Fibroblast of skin of right biceps (primary cell): ENCODE results near the gene TTC7B.
"Not testable (repeated sequence)": the region's sequence is repeated elsewhere in the genome, so short reads cannot be mapped to it uniquely, and the experiment has no call there.

Source experiments
- DNase-seq: peaks from one replicate; pipeline ENCODE4 v3.0.0-alpha.2; 2013

Gene TTC7B

DNA sequence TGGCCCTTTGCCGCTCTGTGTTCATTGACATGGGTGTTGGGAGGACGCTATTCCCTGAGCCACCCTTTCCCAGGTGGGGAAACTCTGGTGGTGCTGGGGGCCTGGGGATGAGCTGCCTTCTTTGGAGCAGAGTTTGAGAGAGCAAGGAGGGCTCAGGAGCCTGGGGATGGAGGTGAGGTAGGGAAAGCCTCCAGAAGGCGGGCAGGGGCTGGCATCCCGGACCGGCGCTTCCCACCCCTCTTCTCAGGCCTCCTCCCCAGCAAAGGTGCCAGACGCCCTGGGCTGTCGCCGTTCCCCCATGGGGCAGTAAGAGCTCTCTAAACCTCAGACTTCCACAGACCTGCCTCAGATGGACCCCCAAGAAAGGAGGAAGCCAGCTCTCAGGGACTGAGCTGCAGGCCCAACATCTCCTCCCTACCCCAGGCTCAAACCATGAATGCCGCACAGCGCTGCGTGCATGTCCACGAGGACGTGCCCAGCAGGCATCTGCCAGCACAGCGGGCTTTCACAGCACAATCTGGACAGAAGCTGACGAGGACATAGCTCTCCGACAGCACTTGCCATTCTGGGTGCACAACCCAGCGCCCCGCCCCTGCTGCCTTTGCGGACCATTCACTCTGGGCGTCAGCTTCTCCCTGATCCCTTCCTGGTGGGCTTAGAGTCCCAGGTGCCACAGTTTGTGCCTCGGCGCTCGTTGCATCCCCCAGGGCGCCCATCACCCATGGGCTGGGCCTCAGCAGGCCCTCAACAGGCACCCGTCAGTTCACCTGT is 14.9 kb upstream of the TTC7B start:
- DNase-seq = no peak

DNA sequence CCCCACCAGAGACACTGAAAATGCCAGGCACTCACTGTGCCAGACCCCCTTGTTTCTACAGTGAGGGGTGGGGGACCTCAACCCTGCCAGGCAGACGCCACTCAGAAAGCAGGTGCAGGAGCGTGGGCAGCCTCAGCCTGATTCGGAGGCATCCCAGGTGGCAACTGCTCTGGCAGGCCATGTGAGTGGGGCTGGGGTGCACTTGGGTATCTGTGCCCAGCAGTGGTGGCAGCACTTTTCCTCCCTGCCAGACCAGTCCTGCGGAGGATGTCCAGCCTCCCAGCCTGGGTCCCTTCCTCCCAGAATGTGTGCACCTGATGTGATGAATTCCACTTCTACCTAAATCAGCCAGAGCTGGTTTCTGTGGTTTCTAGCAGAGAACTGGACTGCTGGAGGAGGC is 13.4 kb upstream of the TTC7B start:
- DNase-seq = no peak

DNA sequence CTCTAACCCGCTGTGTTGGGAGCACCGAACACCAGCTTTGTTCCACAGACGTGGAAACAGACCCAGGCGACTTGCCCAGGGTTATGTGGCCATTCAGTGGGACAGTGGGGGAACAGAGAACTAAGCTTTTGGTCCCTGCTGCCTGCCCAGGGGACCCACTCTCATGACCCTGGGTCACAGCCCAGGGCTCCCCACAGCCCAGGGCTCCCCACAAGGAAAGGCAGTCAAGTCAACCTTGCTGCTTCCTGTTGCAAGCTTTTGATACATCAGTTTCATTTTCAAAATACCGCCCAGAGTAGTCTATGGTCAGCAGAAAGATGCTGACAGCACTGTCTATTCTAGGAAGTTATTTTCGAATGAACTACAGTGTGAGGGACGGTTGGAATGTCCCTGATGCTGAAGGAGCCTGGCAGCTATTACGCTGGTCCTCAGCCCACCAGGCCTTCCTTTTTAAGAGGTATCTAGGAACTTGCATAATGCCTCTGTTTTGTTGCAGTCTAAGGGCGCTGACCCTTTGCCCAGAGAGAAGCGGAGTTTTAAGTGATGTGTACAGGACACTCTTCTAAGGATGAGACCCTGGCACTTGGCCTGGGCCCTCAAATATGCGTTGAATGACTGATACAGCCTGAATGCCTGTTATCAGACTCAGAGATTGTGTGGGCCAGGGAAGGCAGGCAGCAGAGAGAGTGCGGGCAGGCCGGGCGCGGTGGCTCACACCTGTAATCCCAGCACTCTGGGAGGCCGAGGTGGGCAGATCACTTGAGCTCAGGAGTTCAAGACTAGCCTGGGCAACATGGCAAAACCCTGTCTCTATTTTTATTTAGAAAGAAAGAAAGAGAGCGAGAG is 12.6 kb upstream of the TTC7B start:
- no peak for DNase-seq

DNA sequence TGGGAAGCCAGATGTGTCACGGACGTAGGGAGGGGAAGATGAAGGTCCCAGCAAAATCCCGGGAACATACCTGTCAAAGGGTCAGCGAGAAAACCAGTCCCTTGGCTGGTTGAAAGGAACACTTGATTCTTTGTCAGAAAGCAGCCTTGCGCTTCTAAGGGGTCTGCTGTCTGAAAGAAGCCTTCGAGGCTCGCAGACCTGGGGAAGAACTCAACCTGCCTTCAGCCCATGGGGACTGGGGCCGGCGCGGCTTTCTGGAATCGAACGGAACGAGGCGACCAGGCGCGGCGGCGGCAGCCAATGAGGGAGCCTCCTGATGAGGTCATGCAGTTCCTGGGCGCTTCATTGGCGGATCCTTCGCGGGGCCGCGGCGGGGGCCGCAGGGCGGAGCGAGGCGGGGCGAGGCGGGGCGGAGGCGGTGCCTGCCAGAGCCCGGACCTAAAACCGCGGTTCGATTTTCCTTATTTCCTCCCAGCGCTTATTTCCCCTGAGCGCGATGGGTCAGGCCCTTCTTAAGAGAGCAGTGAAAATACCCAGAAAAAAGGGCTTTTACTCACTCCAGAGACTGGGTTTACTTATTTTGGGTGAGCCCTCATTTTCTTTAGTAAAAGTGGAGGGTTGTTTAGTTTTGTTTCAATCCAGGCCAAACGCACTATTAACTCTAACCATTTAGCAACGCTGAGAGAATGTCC is 11.8 kb upstream of the TTC7B start:
- DNase-seq = peak; percentile 88

DNA sequence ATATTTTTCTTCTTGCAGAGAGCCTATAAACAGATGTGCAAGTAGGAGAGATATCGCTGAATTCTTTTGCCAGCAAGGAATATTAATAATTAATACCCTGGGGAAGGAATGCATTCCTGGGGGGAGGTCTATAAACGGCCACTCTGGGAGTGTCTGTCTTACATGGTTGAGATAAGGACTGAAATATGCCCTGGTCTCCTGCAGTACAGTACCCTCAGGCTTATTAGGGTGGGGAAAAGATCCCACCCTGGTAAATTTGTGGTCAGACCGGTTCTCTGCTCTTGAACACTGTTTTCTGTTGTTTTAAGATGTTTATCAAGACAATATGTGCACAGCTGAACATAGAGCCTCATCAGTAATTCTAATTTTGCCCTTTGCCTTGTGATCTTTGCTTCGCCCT is 7.3 kb upstream of the TTC7B start:
- not testable (repeated sequence) for DNase-seq

DNA sequence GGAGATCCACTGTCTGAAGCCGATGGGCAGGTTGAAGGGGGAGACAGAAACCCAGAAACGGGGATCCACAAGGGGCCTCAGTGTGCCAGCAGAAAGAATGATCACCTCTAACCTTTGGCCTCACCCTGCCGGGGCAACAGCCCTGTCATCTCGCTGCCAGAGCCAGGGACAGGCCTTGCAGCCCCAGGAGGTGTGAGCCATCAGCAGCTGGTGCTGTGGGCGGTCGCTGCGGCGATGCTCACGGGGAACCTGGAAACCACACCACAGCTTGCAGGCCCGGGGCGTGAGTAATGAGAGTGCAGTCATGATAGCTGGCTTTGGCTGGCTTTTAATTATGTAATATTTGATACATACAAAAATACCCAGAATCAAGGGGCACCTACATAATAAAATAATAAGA is 4.7 kb upstream of the TTC7B start:
- peak; percentile 39 for DNase-seq

DNA sequence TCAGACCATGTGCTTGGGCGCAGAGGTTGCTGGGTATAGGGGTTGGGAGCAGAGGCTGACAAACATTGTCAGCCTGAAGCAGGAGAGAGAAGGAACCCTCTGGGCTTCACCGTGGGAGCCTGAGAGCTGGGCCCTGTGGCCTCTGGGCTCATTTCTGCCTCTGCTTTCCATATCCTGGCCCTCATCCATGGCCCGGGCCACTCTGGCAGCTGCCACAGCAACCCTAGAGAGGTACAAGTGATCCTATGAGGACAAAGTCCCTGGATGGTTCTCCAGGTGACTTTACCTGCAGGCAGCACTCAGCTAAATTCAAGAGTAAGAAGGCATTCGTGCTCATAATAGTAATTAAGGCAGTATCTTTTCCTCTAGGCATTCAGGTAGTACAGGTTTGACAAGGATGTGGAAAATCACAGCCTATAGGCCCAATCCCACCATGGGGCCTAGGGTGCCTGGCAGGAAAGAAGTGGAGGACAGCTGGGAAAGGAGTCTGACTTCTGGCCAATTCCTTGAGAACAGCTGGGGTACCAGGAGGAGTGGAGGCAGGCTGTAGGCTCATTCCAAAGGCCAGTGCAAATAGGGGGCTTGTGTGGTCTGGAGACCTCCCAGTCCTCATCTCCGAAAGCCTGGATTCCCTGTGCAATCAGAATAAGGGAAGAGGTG is 3.6 kb upstream of the TTC7B start:
- DNase-seq = no peak

DNA sequence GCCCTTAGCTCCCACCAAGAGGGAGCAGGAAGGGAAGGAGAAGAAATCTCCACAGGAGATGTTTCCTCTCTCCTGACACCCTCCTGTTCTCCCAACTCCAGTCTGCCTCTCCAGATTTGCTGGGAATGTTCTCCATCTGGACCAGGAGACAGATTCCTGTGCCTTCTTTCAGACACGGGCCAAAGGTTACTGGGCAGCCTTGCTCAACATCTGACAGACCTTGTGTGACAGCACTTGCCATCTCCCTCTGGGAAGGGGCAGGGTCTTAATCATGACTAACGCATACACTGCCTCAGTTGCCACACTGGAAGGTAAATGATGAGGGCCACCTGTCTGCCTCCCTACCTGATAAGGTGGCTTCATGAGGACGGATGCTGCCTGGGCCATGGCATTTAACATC is 2.5 kb upstream of the TTC7B start:
- no peak for DNase-seq

DNA sequence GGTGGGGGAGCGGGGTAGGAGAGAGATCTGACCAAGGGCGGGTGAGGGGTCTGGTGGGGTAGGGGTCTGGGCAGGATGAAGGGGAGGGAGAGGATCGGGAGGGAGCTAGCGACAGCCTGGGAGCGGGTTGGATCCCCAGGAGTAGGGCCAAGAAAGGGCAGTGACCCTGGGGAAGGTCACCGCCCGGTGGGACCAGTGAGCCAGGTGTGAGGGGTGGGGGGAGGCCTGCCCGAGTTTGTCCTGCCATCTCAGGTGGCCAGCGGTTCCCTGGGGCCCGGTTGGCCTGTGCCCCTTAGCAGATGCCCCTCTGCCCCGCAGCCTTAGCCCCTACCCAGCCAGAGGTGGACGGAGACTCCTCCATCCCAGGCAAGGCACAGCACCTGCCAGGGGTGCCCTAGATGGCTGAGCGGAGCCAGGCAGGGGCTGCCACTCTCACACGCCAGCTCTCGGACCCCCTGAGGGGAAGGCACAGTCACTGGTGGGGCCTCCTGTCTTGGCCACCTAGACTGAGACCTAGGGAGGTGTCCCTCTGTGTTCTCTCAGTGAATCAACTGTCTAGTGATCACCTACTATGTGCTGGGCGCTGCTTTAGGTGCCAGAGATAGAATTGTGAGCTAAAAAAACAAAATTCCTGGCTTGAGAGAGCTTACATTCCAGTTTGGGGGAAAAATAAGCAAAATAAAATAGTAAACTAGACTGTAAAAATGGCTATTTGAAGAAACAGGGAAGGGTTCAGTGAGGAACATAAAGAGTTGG is 629 bp upstream of the TTC7B start:
- DNase-seq = no peak

DNA sequence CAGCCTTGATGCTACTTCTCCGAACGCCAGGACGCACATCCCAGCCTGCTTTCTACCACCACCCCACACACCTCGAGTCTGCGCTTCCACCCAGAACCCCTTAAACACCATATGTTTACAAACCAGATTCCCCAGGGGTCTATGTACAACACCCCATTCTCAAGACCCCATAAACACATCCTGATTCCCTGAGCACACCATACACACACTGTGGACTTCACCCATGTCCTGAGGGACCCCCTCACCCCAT is 733 bp downstream of the TTC7B start:
- no peak for DNase-seq

DNA sequence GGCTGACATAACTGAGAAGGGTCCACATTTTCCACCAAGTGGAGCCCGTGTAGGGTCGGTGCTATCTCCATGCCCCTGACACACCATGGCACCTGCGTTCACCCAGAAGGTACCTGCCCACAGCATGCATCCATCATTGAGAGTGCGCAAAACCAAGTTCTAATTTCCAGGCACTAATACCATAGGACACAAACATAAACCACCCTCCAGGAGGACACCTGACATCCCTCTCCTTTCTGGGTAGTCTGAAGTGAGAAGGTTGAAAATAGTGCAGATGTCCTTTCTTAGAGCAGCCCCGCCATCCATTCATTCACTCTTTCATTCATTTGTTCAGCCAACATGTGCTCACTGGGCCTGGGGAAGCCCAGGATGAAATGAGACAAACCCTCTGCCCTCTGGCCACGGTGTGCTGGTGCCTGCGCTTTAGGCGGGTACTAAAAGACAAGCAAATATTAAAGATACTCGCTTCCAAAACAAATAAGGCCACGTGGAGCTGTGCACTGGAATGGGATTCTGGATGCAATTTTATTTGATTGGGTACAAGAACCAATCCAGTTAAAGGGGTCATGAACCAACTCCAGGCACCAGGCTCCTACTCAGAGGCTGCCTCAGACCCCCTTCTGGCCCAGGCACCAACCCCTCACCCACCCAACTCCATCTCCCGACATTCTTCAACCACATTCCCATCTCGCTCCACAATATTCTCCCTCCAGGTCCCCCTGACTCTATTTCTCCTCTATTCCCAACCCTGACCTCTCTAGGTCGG is 1.2 kb downstream of the TTC7B start:
- no peak for DNase-seq

DNA sequence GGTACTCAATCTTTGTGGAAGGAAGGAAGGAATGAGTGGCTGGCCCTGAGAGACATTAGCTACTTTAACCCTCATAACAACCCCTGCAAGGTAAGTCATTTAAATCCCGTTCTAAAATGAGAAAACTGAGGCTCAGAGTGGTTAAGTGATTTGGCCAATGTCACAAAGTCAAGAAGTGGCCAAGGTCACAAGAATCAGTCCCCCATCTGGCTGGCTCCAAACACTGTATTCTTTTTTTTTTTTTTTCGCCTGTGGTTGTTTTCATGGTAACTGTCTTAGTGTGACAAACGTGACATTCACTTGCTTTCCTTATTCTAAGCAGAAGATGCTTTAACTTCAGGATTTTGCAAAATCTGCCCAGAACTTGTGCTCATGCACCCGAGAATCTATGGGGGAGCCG is 2.8 kb downstream of the TTC7B start:
- no peak for DNase-seq

DNA sequence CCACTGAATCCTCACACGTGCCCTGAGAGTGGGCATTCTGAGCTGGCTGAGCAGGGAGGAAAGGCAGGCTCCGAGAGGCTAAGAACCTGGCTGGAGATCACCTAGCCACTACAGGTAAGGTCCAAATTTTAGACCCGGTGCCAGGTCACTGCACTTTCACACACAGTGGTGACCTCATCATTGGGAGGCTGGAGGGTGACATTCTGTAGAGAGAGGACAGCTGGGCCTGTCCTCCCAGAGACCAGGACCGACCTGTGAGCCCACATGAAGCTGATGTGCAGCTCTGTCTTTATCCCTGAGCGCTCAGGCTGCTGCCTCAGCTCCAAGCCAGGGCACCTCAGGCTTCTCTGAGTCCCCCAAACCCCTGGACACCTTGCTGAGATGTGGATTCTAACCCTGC is 4.1 kb downstream of the TTC7B start:
- no peak for DNase-seq

DNA sequence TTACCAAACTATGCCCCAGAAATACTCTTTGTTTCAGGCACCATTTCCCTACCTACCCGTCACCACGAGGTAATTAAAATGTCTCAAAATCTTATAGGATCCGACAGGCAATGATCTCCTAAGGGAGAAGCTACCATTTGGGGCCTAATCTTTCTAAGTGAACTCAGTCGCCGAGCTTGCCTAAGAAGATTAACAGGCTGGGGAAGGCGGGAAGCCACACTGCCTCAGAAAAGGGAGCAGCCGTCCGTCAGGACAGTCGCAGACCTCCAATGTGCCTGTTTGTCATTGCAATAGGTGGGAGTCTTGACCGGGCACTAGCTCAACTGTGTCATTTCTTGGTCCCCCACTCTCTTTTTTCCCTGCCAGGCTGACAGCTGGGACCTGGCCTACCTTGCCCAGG is 4.6 kb downstream of the TTC7B start:
- DNase-seq = no peak

DNA sequence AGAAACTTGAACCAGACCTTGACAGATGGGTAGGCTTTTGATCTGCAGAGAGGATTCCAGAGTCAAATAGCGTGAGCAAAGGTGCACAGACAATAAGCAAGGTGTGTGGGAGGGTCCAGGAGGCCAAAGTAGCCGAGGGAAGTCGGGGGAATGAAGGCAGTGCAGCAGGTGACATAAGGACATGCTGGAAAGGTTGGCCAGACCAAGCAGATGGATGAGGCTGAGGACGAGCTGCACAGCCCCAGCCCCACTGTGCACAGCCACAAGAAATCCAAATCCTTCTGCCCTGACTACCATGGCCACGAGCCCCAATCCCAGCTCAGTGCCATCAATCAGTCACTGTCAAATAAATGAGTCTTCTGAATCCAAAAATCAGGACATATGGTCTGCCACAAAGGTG is 5.4 kb downstream of the TTC7B start:
- DNase-seq = no peak

DNA sequence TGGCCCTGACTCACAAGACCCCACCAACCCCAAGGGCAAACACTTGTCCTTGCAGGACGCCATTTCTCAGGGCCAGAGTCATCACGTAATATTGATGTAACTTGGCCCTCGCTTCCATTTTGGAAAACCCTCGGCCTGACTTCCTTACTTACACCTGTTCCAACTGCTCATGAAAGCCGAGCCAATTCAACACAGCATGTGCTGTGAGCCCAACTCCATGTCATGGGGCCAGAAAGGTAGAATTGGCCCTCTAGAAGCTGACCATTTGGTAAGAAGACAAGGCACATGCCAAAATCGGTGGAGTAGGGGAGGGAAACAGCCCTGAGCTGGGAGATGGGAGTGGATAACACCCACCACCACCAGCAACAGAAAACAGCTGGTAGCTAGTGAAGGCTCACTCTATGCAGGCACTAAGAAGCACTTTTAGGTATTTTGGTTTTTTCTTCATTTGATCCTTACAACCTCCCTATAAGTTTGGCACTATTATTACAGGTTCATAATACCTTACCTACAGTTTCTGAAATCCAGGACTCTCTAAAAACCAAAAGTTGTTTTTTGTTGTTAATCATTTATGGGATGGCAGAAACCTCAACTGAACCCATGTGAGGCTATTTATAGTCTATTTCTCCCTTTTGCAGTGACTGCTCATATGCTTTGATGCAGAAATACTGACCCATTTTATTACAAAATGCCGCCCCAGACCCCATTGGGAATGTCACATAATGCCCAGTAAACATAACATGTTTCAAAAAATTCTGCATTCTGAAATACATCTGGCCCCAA is 6.5 kb downstream of the TTC7B start:
- no peak for DNase-seq

DNA sequence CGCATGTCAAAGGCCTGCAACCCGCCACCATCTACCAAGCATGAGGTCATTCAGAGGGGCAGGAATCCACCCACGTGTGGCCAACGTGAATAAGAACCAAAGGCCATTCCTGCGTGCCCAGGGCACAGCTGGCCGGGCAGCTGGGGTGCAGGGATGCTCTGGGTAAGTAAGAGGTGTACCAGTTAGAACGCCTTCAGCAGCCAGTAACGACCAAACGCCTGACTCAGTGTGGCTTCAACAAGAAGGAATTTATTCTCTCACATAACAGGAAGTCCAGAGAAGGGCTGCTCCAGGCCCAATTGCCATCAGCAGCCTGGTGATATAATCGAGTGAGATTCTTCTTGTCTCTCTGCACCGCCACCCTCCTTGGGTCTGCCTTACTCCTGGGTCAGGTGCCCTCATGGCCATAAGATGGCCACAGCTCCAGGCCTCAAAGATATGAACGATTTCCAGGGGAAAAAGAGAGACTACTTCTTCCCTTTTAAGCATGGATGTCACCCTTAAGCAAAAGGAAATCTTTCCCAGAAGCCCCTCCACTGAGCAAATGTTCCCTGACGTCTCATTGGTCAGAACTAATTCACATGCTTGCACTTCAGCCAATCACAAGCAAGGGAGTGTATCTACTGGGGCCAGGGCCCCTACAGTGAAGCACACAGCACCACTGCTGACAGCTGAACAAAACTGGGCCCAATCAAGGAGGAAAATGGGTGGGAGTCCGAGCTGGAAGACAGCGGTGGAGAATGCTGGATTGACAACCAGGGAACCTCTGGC is 7.3 kb downstream of the TTC7B start:
- DNase-seq = peak; percentile 36

DNA sequence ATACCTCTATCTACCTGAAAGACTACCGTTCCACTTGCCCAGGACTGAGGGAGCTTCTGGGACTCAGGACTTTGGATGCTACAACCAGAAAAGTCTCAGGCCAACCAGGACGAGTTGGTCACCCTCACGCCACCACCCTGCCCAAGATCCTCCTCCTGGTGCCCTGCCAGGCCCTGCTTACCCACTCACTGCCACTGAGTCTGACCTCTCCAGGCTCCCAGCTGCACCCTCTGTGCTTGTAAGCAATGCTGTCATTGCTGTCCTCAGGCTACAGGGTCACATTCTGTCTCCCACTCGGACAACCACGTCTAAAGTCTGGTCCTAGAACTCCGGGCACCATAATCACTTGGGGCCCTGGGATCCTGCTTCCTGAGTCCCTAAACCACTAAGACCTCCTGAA is 9.2 kb downstream of the TTC7B start:
- no peak for DNase-seq

DNA sequence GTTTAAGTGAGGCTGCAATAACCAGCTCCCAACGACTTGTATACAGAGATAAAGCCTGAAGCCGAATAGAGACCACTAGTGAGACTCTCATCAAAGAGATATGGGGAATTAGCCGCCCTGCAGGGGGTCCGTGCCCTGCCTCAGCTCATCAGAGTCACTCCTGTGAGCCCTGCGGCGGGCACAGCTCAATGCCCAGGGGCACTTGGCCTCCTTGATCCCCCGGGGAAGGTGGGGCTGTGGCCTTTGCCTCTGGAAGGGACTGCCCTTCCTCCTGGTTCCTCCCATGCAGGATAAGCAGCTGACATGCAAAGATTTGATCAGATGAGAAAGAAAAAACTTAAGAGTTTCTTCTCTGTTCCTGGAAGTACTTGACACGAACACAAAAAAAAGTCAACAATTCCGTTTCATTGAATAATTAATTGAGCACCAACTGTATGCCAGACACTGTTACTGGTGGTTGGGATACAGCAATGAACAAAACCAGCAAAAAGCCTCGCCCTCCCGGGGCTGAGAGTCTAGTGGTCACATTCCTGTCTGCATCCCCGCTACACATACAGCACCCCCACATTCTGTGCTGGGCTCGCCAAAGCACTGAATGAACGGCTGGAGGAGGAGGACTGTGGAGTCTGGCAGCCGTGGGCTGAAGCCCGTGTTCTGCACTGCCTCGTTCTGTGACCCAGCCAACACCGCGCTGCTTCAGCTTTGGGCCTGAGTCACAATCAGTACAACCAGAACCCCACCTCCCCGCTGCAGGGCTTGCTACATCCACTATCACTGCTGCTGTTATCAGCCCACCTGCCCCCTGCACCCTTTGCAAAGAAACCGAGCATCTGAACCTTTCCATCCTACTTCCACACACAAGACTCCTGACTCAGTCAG is 10.3 kb downstream of the TTC7B start:
- no peak for DNase-seq

DNA sequence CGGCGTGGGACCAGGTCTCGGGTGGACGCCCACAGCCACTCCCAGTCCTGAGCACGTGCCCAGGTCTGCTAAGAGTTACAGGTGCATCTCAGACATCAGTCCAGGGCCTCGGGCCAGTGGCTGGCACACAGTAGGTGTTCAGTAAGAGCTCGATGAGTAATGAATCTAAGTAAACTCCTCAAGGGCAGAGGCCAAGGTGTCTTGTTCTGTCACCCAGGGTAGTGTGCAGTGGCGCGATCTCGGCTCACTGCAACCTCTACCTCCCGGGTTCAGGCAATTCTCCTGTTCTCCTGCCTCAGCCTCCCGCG is 11.2 kb downstream of the TTC7B start:
- no peak for DNase-seq
